GM10266 (cell line): ENCODE results near the gene ZBTB7C.

Source experiments
- DNase-seq: peaks from one replicate; pipeline ENCODE4 v3.0.0; 2012; ENCODE audit errors: extremely low spot score
- CTCF ChIP-seq: IDR thresholded peaks from 2 replicates; pipeline ENCODE4 v1.5.1; 2012; ENCODE audit warnings: mild to moderate bottlenecking, low read depth; ENCODE audit not compliant: control insufficient read depth, insufficient read depth; ENCODE audit errors: missing control alignments

ZBTB7C gene

GRCh38 chr18:47993409-47993808 lies 415.8 kb downstream of the ZBTB7C start:
- no peak for DNase-seq
- no peak for TF ChIP-seq CTCF

- no peak for DNase-seq
- TF ChIP-seq CTCF: no peak
These were observed 416.2 kb downstream of the ZBTB7C start for GRCh38 chr18:47992976-47993375.

GRCh38 chr18:47992266-47992665 lies 416.9 kb downstream of the ZBTB7C start:
- no peak for DNase-seq
- no peak for TF ChIP-seq CTCF

DNA sequence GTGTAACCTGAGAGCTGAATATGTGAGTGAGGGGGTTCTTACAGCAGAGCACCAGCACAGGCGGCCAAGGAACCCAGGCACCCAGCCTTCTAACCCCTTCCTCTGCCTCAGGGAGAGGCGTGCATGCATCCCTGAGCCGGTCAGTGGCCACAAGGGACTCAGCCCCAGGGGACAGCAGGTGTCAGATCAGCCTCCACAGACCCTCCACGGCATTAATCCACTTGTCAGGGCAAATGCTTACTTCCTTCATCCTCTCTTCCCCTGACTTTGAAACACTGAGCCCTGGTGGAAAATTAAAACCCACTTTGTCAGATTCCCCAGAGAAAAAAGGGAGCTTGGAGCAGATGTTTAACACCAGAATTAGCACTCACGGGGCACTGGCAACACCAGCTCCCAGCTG lies 418.2 kb downstream of the ZBTB7C start:
- no peak for TF ChIP-seq CTCF
- no peak for DNase-seq

GRCh38 chr18:47987388-47987699 lies 421.8 kb downstream of the ZBTB7C start:
- TF ChIP-seq CTCF: no peak
- no peak for DNase-seq

- DNase-seq: no peak
- TF ChIP-seq CTCF: no peak
These were observed 422.4 kb downstream of the ZBTB7C start for GRCh38 chr18:47986620-47987387.

GRCh38 chr18:47985866-47986265 lies 423.3 kb downstream of the ZBTB7C start:
- no peak for DNase-seq
- TF ChIP-seq CTCF: no peak
